Right renal cortex interstitium (tissue), 3 donors: ENCODE data around the gene IFRD2. TPM values are rescaled to one million over a fixed set of nuclear protein-coding genes. Genes with fewer than 3 reads are reported as not detected.

Experiments used
- DNase-seq, 3 donors: peaks; one replicate each; pipeline ENCODE4 v3.0.0-alpha.2; 2013; ENCODE audit warnings: low read depth in 3 of 3, low spot score in 2 of 3
- polyA plus RNA-seq, 3 donors: library from polyadenylated mRNA; unstranded; fragments of 120-200 nt; gene quantifications; one replicate each; pipeline ENCODE4 v1.2.1, GENCODE V29; 2013; ENCODE audit not compliant: insufficient read length in 3 of 3

Gene IFRD2
- polyA plus RNA-seq, 3 donors = 35.0 to 39.1 (median 37.7) TPM

- DNase-seq = no peak
These were observed 10.1 kb upstream of the IFRD2 start for GRCh38 chr3:50302095-50303012.

- DNase-seq = no peak
These were observed 8.5 kb upstream of the IFRD2 start for GRCh38 chr3:50300681-50301254.

- no peak for DNase-seq
These were observed 7.9 kb upstream of the IFRD2 start for GRCh38 chr3:50299929-50300680.

- no peak for DNase-seq
These were observed 7.4 kb upstream of the IFRD2 start for GRCh38 chr3:50299638-50299928.

- peak; percentile 98 to 99 (median 99) for DNase-seq
These were observed 6.8 kb upstream of the IFRD2 start, which contains the start of the genes HYAL3 and NAA80 for GRCh38 chr3:50298836-50299637. TSS of gene HYAL3 (minus strand) at chr3:50299405. CDS start at chr3:50295602, 3,803 bp downstream. TSS of gene NAA80 (minus strand) at chr3:50299405. CDS start at chr3:50297463, 1,942 bp downstream.

- no peak for DNase-seq
These were observed 5.9 kb upstream of the IFRD2 start for GRCh38 chr3:50297896-50298725.

- DNase-seq = no peak
These were observed 5.2 kb upstream of the IFRD2 start for GRCh38 chr3:50297384-50297775.

- DNase-seq = no peak
These were observed 4.6 kb upstream of the IFRD2 start for GRCh38 chr3:50296721-50297383.

- no peak for DNase-seq
These were observed 3.6 kb upstream of the IFRD2 start for GRCh38 chr3:50295553-50296431.

- no peak for DNase-seq
These were observed 2.5 kb upstream of the IFRD2 start for GRCh38 chr3:50294492-50295403.

GRCh38 chr3:50294089-50294488 lies 1.9 kb upstream of the IFRD2 start:
- DNase-seq = no peak

GRCh38 chr3:50293079-50293801 lies 1.0 kb upstream of the IFRD2 start:
- no peak for DNase-seq

GRCh38 chr3:50290161-50290641 lies 2.0 kb downstream of the IFRD2 start:
- DNase-seq = no peak

- no peak for DNase-seq
These were observed 3.1 kb downstream of the IFRD2 start for GRCh38 chr3:50289130-50289529.

GRCh38 chr3:50288387-50289007 lies 3.7 kb downstream of the IFRD2 start:
- DNase-seq = no peak

- DNase-seq = no peak
These were observed 5.0 kb downstream of the IFRD2 start for GRCh38 chr3:50287262-50287661.
